HG03575 (cell line): ENCODE data around the gene SHMT1.
"Not testable (repeated sequence)": the region's sequence is repeated elsewhere in the genome, so short reads cannot be mapped to it uniquely, and the experiment has no call there.

Experiments
- ATAC-seq: cut with Tn5 transposase; IDR thresholded peaks from one replicate; pipeline ENCODE4 v1.9.1; 2021; ENCODE audit not compliant: unreplicated experiment, insufficient number of reproducible peaks, low FRiP score; ENCODE audit errors: extremely low read depth

SHMT1 gene

DNA sequence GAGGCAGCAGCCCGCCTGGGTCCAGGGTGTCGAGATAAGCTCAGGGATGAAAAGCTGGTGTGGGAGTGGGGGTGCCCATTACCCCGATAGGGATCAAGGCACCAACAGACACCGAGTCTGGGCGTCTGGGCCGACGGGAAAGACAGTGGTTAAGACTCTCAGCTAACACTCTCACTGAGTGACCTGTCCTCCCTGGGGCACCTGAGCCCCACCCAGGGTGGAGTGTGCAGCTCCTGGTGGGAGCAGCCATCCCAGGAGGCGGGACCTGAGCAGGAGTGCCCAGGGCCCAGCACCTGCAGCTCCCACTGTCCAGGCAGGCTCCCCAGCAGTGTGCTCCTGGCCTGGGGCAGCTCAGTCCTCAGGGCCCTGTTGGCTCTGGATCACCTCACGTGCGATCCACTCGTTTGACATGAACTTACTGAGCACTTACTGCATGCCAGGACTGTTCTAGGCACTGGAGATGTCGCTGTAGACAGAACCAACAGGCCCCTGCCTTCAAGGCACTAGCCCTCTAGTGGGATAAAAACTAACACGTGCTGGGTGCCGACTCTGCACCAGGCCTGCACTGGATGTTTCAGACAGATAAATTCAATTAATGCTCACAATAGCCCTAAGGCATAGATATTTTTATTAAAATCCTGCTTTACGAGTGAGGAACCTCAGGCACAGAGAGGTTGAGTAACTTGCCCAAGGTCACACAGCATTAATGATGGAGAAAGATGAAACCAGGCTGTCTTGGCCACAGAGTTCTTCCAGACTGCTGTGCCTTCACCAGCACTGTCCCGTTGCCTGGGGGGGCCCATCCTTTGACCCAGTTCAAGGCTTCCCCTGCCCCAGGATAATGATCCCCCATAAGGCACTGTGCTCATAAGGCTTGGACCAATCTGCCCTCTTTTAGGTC is 16.1 kb upstream of the SHMT1 start:
- no peak for ATAC-seq

DNA sequence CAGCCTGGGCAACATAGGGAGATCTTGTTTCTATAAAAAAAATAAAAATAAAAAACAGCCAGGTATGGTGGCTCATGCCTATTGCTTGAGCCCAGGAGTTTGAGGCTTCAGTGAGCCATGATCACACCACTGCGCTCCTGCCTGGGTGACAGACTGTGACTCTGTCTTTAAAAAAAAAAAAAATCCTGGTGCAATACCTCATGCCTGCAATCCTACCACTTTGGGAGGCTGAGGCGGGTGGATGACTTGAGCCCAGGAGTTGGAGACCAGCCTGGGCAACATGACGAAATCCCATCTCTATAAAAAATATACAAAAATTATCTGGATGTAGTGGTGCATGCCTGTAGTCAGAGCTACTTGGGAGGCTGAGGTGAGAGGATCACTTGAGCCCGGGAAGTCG is 15.3 kb upstream of the SHMT1 start:
- ATAC-seq: not testable (repeated sequence)

- no peak for ATAC-seq
Observed at GRCh38 chr17:18378205-18378505, 14.8 kb upstream of the SHMT1 start.

DNA sequence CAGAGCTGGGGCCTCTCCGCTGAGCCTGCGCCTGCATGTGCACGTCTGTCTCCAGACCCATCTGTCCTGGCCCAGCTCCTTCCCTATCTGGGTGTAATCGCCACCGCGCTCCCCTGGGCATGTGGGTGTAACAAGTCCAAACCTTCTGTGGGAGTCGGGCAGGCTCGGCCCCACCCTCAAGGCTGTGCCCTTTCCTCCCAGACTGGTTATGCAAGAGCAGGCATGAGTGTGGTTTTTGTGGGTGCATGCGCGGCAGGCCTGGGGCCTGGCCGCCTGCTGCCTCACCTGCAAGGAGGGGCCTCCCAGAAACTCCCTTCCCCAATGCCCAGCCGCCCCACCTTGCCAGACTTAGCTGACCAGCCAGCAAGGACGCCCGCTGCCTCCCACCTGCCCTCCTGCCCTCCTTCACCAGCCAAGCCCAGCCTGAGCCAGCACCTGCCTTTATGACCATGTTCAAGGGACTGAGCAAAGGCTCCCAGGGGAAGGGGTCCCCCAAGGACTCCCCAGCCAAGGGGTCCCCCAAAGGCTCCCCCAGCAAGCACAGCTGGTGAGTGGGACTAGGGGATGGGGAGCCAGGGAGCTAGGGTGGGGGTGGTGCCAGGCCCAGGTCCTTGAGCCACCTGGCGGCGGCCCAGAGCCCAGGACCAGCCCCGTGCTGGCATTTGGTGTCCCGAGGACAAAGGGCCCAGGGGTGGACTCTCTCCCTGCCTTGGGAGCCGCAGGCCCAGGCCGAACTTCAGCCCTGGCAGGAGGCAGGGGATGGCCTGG is 14.3 kb upstream of the SHMT1 start, which contains the start of gene EVPLL:
Gene EVPLL (plus strand): TSS at position 342 of the 768 bp plus-strand sequence. CDS start 3,160 bp downstream, outside the sequence.
- ATAC-seq: no peak

DNA sequence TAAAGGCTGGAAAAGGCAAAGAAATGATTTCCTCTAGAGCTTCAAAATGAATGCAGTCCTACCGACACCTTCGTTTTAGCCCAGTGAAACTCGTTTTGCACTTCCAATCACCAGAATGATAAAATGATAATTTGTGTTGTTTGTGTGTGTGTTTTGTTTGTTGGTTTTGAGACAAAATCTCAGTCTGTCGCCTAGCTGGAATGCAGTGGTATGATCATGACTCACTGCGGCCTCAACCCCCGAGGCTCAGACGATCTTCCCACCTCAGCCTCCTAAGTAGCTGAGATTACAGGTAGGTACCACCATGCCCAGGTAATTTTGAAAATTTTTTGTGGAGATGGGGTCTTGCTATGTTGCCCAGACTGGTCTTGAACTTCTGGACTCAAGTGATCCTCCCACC is 10.9 kb upstream of the SHMT1 start:
- no peak for ATAC-seq

- ATAC-seq: not testable (repeated sequence)
Observed at GRCh38 chr17:18373181-18373580, 9.8 kb upstream of the SHMT1 start.

DNA sequence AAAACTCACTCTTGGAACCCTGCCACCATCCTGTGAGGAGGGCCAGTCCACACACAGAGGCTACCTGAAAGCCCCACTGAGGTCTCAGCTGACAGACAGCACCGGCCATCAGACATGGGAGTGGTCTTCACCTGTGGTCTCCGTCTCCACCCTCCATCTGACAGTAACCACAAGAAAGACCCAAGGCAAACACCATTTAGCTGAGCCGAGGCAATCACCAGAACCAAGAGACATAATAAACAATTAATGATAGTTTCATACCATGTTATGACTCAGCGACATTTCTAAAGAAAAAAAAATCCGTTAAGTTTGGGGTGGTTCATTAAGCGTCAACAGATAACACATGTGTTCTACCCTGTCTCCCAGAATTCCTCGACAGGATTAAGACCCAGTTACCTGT is 8.1 kb upstream of the SHMT1 start:
- ATAC-seq: no peak

DNA sequence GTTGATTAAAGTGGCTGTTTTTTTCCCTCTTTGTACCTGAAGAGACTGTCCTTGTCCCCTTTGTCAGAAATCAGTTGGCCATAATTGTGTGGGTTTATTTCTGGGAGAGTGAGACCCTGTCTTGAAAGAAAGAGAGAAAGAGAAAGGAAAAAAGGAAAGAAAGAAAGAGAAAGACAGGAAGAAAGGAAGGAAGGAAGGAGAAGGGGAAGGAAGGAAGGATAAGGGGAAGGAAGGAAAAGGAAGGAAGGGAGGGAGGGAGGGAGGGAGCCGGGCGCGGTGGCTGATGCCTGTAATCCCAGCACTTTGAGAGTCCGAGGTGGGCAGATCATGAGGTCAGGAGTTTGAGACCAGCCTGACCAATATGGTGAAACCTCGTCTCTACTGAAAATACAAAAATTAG is 7.4 kb upstream of the SHMT1 start:
- no peak for ATAC-seq

GRCh38 chr17:18368946-18369345 is 5.6 kb upstream of the SHMT1 start:
- no peak for ATAC-seq

- ATAC-seq: no peak
Observed at GRCh38 chr17:18364166-18364565, 816 bp upstream of the SHMT1 start.

- no peak for ATAC-seq
Observed at GRCh38 chr17:18362698-18363100, 651 bp downstream of the SHMT1 start.

DNA sequence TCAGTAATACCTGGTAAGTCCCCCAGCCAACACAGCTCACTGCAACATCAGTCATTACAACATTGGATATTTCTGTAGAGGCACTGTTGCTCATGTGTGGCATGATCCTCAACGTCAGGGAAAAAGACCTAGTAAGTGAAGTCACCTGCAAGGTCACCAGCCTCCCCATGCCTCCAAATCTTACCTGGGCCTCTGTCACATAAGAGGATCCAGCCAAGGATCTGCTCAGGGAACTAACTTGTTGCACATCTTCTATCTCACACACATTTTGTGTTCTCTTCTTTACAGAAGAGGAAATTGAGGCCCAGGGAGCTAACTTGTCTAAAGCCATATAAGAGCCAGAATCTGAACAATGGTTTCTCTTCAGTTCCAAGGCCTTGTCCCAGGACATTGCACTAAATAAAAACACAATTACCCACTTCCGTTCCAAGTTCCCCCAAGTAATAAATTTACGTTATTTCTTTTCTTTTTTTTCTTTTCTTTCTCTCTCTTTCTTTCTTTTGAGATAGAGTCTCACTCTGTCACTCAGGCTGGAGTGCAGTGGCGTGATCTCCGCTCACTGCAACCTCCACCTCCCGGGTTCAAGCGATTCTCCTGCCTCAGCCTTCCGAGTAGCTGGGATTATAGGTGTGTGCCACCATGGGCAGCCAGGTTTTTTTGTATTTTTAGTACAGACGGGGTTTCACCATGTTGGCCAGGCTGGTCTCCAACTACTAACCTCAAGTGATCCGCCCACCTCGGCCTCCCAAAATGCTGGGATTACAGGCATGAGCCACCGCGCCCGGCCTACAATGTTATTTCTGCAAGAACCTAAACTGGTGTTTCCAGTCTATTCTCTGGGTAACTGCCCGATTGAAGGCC is 1.3 kb downstream of the SHMT1 start:
- ATAC-seq: no peak

GRCh38 chr17:18360518-18360917 is 2.8 kb downstream of the SHMT1 start:
- no peak for ATAC-seq

DNA sequence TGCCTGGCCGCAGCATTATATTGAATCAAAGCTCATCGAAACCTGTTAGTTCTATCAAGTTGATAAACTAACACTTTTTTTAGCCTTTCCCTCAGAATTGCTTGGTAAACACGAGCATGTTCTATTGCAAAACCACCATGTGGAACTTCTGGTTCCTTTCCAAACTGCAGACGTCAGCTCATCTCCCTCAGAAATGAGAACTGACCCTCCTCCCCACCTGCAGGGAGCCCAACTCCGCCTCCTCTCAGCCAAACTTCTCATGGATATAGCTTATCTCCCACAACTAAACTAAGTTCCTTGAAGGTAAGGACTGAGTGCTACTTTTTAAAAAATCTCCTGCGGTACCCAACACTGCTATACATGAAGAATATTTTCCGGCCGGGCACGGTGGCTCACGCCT is 6.7 kb downstream of the SHMT1 start:
- ATAC-seq: no peak

DNA sequence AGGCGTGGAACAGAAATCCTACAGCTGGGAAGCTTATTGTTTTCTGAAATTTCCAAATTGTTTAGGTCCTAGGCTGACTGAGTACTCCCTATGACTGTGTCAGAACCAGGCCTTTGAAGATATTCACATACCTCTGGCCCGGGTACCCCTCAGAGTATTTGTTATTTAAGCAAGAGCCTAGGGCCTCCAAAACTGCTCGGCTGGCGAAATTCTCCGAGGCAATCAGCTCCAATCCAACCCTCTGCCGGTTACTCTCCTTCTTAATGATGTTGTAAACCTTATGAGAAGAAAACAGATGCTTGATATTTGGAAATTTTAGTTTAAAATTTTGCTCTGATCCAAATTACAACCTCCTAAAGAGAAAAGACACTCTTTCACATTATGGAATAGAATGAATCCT is 9.8 kb downstream of the SHMT1 start:
- ATAC-seq: no peak

- ATAC-seq: no peak
Observed at GRCh38 chr17:18344021-18344420, 19.3 kb downstream of the SHMT1 start.

DNA sequence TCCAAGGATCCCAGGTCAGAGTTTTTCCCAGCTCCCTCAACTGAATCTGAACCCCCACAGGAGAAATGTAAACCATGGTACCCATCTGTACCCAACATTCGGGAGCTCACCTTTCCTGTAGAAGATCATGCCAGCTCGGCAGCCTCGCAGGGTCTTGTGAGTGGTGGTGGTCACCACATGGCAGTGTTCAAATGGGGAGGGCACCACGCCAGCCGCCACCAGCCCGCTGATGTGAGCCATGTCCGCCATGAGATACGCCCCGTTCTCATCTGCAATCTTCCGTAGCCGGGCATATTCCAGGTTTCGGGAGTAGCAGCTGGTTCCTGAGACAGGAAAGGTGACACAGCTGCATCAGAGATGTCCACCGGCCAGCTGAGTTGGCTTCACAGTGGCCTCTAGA is 23.4 kb downstream of the SHMT1 start:
- ATAC-seq: no peak

GRCh38 chr17:18338158-18338557 is 25.2 kb downstream of the SHMT1 start:
- ATAC-seq: not testable (repeated sequence)

DNA sequence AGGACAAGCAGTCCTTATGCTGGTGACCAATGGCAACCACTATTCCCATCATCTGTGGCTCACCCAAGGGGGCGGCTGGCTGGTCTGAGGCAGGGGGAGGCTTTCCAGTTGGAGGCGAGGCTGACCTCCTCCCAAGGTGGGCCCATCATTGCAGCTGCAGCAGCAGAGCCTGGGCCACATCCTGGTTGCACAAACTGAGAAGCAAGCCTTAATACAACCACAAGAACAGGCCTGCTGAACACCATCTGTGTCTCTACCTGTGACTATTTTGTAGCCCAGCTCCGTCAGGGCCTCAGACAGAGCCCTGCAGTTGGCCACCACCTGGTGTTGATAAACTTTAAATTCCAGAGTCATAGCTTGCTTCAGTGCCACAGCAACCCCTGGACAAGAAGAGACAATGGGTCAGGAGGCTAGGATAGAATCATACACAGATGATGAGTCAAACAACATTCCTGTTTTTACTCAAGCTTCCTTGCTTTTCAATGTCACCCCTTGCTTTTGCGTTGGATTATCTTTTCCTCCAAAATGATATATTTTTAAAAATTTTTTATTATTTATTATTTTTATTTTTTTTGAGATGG is 30.4 kb downstream of the SHMT1 start:
- no peak for ATAC-seq
